ENCODE data around the gene EMB.
"Not testable (repeated sequence)": the region's sequence is repeated elsewhere in the genome, so short reads cannot be mapped to it uniquely, and the experiment has no call there.

Gene EMB

DNA sequence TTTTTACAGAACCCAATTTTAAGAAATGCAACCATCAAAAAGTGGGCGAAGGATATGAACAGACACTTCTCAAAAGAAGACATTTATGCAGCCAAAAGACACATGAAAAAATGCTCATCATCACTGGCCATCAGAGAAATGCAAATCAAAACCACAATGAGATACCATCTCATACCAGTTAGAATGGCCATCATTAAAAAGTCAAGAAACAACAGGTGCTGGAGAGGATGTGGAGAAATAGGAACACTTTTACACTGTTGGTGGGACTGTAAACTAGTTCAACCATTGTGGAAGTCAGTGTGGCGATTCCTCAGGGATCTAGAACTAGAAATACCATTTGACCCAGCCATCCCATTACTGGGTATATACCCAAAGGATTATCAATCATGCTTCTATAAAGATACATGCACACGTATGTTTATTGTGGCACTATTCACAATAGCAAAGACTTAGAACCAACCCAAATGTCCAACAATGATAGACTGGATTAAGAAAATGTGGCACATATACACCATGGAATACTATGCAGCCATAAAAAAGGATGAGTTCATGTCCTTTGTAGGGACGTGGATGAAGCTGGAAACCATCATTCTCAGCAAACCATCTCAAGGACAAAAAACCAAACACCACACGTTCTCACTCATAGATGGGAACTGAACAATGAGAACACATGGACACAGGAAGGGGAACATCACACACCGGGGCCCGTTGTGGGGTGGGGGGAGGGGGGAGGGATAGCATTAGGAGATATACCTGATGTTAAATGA, 19.7 kb downstream of the EMB start:
- DNase-seq: not testable (repeated sequence)

DNA sequence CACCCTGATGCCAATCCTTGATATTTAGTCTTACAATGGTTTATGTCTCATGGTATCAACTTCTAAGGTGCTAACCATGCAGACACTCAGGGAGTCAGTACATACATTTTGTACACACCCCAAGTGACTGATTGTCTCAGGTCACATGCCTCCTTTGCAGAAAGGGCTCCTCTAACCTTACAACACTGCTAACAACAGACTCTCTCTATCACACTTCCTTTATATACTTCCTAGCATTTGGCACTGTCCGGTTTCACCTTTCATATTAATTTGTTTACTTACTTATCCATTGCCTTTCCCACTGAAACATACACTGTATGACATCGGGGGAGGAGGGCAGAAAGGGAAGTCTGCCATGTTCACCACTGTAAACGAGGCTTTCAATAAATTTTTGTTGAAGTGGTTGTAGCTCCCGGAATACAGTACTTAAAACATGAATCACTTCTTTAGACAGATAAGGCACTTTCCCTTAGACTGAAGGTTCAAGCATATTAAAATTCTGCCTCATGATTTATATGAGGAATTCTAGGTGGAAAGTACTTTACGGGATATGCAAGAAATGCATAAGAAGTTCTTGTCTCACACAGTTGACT, 20.6 kb downstream of the EMB start:
- DNase-seq: no peak

DNA sequence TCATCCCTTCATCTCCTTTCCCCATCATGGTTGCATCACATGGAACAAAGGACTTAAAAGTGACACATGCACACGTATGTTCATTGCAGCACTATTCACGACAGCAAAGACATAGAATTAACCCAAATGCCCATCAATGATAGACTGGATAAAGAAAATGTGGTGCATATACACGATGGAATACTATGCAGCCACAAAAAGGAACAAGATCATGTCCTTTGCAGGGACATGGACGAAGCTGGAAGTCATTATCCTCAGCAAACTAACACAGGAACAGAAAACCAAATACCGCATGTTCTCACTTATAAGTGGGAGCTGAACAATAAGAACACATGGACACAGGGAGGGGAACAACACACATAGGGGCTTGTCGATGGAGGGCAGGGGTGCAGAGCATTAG, 21.4 kb downstream of the EMB start:
- DNase-seq: not testable (repeated sequence)

GRCh38 chr5:50416637-50417036, 24.5 kb downstream of the EMB start:
- peak; percentile 32 for DNase-seq

DNA sequence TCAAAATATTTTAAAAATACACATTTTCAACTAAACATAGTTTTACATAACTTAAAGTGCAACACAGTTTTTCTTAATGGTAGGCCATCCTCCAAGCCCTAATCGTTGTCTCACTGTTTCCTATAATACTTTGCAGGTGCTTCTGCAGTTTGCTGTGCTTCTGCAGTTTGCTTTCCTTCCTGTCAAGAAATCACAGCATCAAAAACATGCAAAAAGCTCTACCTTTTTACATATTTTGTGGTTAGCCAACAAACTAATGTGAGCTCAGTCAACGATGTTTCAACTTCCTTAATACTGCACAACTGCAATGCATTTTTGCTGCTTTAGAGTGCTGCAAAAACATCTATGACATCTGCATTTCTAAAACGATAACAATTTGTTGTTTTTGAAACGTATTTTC, 25.2 kb downstream of the EMB start:
- peak; percentile 67 for DNase-seq

GRCh38 chr5:50410932-50411331, 30.2 kb downstream of the EMB start:
- DNase-seq: not testable (repeated sequence)

- DNase-seq: no peak
Observed at GRCh38 chr5:50406877-50407276, 34.2 kb downstream of the EMB start.

- DNase-seq: no peak
Observed at GRCh38 chr5:50401336-50401735, 39.8 kb downstream of the EMB start.

DNA sequence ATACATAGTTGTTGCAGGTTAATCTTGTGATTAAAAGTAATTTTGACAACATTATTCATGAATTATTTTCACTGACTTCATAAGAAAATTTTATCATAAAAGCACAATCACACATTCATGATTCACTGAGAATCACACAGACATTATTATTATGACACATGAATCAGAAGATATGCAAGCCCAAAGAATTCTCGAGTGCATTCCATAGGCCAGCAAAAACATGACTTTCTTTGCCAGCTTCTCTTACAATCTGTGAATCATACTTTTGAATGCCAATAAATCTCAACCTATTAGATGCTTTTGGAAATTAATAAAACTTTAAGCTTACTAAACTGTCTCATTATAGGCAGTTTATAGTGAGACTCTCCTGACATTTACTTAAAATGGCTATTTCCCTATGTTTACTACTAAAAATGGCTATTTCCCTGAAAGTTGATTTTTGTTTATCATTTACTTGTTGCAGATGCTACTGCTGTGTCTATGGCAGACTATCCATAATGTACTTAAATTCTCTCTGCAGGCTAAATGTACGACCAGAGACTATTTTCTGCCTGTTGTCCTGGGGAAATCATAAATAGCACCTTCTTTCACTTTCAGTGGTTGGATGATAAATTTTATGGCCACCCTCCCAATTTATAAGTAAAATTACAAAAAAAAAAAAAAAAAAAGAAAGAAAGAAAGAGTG, 47.0 kb downstream of the EMB start:
- DNase-seq: not testable (repeated sequence)

DNA sequence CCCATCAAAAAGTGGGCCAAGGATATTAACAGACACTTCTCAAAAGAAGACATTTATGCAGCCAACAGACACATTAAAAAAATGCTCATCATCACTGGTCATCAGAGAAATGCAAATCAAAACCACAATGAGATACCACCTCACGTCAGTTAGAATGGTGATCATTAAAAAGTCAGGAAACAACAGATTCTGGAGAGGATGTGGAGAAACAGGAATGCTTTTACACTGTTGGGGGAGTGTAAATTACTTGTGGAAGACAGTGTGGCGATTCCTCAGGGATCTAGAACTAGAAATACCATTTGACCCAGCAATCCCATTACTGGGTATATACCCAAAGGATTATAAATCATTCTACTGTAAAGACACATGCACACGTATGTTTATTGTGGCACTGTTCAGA, 48.8 kb downstream of the EMB start:
- not testable (repeated sequence) for DNase-seq

- not testable (repeated sequence) for DNase-seq
Observed at GRCh38 chr5:50384381-50384780, 56.7 kb downstream of the EMB start.

DNA sequence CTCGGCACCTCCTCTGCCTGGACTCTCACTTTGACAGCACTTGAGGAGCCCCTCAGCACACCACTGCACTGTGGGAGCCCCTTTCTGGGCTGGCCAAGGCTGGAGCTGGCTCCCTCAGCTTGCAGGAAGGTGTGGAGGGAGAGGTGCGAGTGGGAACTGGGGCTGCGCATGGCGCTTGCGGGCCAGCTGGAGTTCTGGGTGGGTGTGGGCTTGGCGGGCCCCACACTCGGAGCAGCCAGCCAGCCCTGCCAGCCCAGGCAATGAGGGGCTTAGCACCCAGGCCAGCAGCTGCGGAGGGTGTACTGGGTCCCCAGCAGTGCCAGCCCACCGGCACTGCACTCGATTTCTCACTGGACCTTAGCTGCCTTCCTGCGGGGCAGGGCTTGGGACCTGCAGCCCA, 64.4 kb downstream of the EMB start:
- DNase-seq: not testable (repeated sequence)

- DNase-seq: not testable (repeated sequence)
Observed at GRCh38 chr5:50369287-50370033, 71.6 kb downstream of the EMB start.

GRCh38 chr5:50365426-50366251, 75.4 kb downstream of the EMB start:
- DNase-seq: no peak

DNA sequence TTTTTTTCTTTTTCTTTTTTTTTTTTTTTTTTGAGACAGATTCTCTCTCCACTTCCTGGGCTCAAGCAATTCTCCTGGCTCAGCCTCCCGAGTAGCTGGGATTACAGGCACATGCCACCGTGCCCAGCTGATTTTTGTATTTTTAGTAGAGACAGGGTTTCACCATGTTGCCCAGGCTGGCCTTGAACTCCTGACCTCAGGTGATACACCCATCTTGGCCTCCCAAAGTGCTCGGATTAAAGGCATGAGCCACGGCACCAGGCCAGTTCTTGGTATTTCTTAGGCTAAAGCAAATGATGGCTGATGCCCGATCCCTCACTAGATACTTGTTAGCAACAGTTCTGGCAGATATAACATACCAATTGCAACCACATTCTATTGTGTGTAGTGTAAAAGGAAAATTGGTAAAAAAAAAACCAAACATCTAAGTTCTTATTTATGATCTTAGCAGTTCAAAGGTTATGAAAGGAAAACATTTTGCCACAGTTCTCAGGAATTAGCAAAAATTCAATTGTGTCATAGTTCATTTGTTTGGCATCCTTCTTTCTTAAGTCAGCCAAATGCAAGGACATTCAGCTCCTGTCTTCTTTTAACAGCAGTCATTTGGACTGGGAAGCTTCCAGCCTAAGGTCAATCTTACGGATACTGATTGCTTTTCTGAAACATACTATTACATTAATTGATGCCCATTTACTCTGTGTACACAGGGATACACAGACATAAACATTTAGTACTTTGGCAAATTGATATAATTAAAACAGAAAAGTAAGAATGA, 76.4 kb downstream of the EMB start:
- not testable (repeated sequence) for DNase-seq

DNA sequence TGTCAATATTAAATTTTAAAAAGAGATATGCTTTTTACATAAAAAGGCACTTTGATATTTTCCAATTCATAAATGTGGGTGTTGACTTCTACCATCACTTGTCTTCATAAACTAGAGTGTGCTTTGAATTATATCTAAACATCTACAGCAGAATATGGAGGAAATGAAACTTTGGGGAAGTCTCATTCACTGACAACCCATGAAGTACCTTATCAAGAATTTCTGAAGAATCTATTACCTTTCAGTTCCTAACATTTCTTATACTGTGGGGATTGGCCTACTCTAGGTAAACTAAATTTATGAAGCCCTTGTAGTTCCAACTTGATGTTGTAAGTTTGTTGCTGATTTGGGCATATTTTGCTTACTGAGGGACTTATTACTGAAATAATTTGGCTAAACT, 81.9 kb downstream of the EMB start:
- DNase-seq: no peak

DNA sequence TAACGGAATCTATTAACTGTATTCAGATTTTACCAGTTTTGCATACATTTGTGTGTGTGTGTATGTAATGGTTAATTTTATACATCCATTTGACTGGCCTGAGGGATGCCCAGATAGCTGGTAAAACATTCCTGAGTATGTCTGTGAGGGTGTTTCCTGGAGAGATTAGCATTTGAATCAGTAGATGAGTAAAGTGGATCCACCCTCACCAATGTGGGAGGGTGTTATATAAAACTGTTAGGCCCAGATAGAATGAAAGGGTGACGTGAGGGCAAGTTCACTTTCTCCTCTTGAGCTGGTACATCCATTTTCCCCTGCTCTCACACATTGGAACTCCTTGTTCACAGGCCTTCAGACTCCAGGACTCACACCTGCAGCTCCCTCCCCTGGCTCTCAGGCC, 88.7 kb downstream of the EMB start:
- no peak for DNase-seq
